Right hindlimb (tissue), 1 donor: ENCODE data around the gene PDIA5.

Experiments
- DNase-seq: peaks from one replicate; pipeline ENCODE4 v3.0.0-alpha.2; 2018

PDIA5 gene

GRCh38 chr3:123188058-123188457 is 121.2 kb downstream of the PDIA5 start:
- no peak for DNase-seq

- DNase-seq: no peak
These were observed 126.8 kb downstream of the PDIA5 start for GRCh38 chr3:123193448-123194101.

GRCh38 chr3:123194552-123194951 is 127.7 kb downstream of the PDIA5 start:
- DNase-seq: no peak

GRCh38 chr3:123198372-123198771 is 131.5 kb downstream of the PDIA5 start:
- DNase-seq: no peak

GRCh38 chr3:123201223-123201556 is 134.4 kb downstream of the PDIA5 start:
- DNase-seq: no peak

- DNase-seq: peak; percentile 97
These were observed 135.0 kb downstream of the PDIA5 start, which contains the start of gene SEC22A for GRCh38 chr3:123201557-123202427. Gene SEC22A, plus strand, starts transcription at chr3:123201943. Its CDS starts 7,275 bp downstream, at chr3:123209218.

- no peak for DNase-seq
These were observed 135.6 kb downstream of the PDIA5 start for GRCh38 chr3:123202451-123202850.
